ENCODE results near the gene UST.
"Not testable (repeated sequence)": the region's sequence is repeated elsewhere in the genome, so short reads cannot be mapped to it uniquely, and the experiment has no call there.

UST gene

DNA sequence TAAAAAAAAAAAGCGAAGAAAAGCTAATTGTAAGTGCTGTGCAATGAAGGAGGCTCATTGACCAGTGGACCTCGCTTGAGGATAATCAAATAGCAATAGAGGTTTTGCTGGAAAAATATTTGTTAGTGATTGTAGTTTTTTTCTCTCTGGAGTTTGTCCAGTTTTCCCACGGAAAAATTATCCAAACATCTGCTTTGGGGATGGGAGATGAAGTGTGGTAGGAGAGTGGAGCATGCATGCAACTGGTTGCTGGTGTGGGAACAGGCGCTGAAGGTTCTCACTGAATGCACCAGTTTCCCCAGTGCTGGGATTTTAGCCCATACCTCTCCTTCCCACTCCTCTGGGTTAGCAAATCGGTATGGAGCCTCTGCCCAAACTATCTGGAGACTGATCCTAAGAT lies 288.9 kb downstream of the UST start:
- DNase-seq (ENCODE audit: low read depth in 2 of 2) = no peak

DNA sequence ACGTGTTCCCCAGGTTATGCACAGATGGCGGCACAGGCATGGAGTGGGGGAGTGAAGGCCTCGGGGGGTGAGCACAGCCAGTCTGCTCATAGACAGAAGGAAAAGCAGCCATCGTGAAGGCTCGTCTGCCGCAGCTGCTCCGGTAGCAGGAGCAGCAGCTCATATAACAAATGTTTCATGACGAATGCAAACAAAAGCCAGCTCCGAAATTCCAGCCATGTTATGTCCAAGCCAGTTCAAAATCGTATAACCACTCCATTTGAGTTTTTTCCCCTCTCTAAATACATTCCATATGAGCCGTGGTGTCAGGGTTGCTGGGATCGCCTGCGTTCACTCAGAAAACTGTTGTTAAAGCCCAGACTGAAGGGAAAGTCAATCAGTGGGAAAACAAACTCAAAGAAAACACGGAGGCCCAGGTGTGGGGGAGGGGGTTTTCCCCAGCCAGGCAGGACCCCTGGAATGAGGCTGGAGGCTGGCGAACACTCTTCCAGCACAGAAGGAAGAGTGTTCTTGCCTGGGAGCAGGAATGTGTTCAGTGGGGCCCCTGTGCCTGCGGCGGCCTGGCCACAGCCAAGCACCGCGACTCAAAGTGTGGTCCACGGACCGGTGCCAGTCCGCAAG lies 290.3 kb downstream of the UST start:
- DNase-seq (ENCODE audit: low read depth in 2 of 2) = no peak

- not testable (repeated sequence) for DNase-seq (ENCODE audit: low read depth in 2 of 2)
These were observed 292.2 kb downstream of the UST start for GRCh38 chr6:149039025-149039424.

DNA sequence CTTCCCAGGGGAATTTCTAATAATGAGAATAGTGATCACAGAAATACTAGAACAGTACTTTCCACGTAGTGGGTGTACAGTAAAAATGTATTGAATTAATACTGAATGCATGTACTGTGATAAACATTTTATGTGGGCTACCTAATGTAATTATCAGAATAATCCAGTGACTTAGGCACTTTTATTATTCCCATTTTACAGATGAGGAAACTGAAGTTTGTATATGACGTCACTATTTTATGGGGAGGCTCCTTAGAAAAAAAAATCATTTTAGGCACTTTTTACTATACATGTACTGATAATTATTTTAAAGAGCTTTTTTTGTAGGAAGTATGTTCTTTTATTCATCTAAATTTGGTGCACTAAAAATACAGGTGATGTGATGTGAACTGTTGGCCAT lies 295.1 kb downstream of the UST start:
- no peak for DNase-seq (ENCODE audit: low read depth in 2 of 2)

GRCh38 chr6:149043476-149044130 lies 296.8 kb downstream of the UST start:
- no peak for DNase-seq (ENCODE audit: low read depth in 2 of 2)

DNA sequence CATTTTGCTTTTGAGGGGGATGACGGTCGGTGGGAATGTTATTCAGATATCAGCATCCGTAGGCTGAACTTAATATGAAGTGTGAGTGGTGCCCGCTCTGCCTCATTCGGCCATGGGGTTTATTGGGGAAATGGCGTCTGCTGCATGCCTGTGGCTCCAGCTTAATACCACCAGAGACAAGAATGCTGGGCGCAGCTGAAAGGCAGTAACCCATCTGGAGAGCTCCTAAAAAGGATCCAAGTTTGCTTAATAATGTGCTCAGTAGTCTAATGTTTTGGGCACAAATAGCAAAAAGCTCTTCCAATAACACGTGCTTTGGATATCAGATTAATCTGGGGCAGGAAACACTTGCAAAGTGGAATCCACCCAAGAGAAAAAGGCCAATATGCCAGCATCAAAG lies 297.7 kb downstream of the UST start:
- DNase-seq (ENCODE audit: low read depth in 2 of 2) = no peak

GRCh38 chr6:149045404-149045803 lies 298.6 kb downstream of the UST start:
- no peak for DNase-seq (ENCODE audit: low read depth in 2 of 2)

DNA sequence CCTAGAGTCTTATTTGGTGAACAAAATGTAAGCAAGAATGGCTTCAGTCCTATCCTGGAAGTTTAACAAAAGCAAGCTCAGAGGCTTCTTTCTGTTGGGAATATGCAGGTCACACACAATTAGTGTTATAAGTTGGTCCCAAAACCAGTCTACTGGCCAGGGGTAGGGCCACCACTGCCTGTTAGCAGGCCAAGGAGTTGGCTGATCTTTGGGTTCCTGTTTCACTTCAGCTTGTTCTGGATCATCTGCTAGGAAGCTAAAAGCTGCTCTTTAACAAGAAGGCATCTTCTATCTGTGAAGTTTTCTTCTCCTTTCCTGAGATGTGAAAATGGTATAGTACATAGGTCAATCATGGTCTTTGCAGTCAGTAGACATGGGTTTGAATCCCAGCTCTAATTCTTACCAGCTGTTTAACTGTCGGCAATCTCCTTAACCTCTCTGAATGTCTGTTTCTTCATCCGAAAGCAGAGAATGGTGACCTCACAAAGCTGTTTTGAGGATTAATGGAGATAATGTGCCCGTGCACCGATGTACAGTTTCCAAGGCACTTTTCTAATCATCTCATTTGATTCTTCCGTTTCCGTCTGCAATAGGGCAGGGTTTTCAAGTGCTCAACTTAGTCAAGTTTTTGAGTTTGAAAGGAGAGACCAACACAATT lies 299.5 kb downstream of the UST start:
- DNase-seq (ENCODE audit: low read depth in 2 of 2) = no peak

GRCh38 chr6:149046822-149047246 lies 300.0 kb downstream of the UST start:
- DNase-seq (ENCODE audit: low read depth in 2 of 2) = no peak

DNA sequence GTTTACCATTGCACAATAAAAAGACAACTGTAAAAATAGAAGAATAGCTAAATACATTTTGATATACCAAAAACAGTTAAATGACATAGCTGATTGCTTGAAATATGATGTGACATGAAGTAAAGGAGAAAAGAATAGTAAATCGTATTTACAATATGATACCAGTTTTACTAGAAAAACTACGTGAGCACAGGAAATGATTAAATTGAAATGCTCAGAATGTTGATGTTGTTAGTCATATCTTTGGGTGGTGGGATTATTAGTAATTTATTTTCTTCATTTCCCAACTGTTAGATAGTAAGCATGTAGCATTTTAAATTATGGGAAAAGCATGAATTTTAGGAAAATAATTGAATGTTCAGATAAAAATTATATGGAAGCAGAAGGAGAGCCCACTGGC lies 302.4 kb downstream of the UST start:
- no peak for DNase-seq (ENCODE audit: low read depth in 2 of 2)

- no peak for DNase-seq (ENCODE audit: low read depth in 2 of 2)
These were observed 303.3 kb downstream of the UST start for GRCh38 chr6:149050160-149050559.

DNA sequence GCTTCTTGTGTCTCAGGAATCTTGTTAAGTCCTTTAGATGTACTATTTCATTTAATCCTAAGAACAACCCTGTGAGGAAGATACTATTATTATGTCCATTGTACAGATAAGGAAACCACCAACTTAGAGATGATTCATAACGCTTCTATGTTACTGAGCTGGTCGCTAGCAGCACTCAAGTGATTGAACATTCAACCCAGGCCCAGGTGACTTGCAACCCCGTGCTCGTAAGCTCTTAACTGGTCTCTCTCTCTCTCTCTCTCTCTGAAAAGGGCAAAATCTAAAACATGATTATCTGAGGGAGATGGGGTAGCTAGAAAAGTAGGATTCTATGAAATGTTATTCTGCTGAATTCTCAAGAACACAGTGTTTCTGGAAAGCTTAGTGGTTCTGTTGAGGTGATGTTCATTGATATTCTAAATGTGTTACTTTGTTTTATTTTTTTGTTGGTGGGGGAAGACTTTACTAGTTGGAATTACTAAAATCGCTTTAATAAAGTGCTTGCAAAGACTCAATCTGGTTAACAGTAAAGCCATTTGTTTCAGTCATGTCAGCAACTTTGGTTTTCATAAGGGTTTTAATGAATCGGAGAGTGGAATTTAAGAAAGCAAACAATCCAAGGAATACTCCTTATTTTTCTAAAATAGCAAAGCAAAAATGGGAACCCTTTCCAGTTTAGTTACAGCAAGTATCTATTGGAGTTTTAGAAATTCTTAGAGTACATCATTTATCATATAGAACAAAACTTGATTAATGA lies 305.7 kb downstream of the UST start:
- no peak for DNase-seq (ENCODE audit: low read depth in 2 of 2)

GRCh38 chr6:149053848-149054558 lies 307.2 kb downstream of the UST start:
- no peak for DNase-seq (ENCODE audit: low read depth in 2 of 2)

GRCh38 chr6:149054559-149055194 lies 307.8 kb downstream of the UST start:
- DNase-seq (ENCODE audit: low read depth in 2 of 2) = no peak

GRCh38 chr6:149055195-149055899 lies 308.5 kb downstream of the UST start:
- DNase-seq (ENCODE audit: low read depth in 2 of 2) = no peak

DNA sequence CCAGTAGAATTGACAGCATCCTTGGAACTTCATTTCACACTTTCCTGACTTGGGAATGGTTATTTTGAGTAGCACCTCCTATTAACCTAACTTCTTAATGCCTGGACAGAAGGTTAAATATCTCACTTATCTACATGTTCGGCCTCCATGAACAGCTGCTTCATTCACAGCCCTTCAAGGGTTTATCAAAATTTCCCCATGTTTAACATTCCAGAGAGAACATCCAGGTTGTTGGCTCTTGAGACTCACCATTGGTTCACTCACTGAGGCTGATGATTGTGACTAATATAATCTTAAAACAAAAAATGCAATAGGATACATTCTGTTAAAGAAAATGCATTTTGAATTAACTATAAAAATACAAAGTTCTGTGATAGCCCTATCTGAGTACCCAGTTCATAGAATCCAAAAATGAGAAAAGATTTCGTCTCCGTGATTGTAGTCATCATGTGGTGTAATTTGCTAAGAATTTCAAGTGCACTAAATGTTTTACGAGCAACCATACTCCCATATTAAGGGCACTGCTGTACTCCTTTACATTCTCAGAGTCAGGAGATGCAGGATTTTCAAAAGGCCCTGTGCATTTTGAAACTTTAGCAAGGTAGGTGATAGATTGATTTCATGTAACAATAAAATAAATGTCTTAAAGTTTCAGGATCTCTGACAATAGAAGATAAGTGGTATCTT lies 310.1 kb downstream of the UST start:
- no peak for DNase-seq (ENCODE audit: low read depth in 2 of 2)

GRCh38 chr6:149057464-149057840 lies 310.6 kb downstream of the UST start:
- DNase-seq (ENCODE audit: low read depth in 2 of 2) = no peak

- DNase-seq (ENCODE audit: low read depth in 2 of 2) = no peak
These were observed 312.7 kb downstream of the UST start for GRCh38 chr6:149059557-149059956.

GRCh38 chr6:149060300-149060984 lies 313.6 kb downstream of the UST start:
- peak; percentile 16 to 19 for DNase-seq (ENCODE audit: low read depth in 2 of 2)
